A172 (cell line): Measurements from ENCODE around the gene HJURP. TPM values are rescaled to one million over a fixed set of nuclear protein-coding genes. Genes with fewer than 3 reads are reported as not detected.
"Not testable (repeated sequence)": the region's sequence is repeated elsewhere in the genome, so short reads cannot be mapped to it uniquely, and the experiment has no call there.

Experiments
- DNase-seq: peaks from one replicate; pipeline ENCODE4 v3.0.0-alpha.2; 2015; ENCODE audit warnings: low spot score
- total RNA-seq: library from RNA; depleted of rRNA; stranded (reverse); fragments of >200 nt; shearing (Covaris generic); gene quantifications from 2 replicates; pipeline ENCODE4 v1.2.3, GENCODE V29; 2014; rRNA removed

The HJURP gene, protein sequence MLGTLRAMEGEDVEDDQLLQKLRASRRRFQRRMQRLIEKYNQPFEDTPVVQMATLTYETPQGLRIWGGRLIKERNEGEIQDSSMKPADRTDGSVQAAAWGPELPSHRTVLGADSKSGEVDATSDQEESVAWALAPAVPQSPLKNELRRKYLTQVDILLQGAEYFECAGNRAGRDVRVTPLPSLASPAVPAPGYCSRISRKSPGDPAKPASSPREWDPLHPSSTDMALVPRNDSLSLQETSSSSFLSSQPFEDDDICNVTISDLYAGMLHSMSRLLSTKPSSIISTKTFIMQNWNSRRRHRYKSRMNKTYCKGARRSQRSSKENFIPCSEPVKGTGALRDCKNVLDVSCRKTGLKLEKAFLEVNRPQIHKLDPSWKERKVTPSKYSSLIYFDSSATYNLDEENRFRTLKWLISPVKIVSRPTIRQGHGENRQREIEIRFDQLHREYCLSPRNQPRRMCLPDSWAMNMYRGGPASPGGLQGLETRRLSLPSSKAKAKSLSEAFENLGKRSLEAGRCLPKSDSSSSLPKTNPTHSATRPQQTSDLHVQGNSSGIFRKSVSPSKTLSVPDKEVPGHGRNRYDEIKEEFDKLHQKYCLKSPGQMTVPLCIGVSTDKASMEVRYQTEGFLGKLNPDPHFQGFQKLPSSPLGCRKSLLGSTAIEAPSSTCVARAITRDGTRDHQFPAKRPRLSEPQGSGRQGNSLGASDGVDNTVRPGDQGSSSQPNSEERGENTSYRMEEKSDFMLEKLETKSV
- 78.3 and 83.2 TPM in 2 replicates for total RNA-seq

- DNase-seq: peak; percentile 96
These were observed at the start of gene HJURP for GRCh38 chr2:233854241-233854981. HJURP (minus strand) TSS chr2:233854535; CDS start chr2:233854500, 35 bp downstream.

GRCh38 chr2:233901884-233902283, 47.5 kb upstream of the HJURP start:
- DNase-seq: no peak

DNA sequence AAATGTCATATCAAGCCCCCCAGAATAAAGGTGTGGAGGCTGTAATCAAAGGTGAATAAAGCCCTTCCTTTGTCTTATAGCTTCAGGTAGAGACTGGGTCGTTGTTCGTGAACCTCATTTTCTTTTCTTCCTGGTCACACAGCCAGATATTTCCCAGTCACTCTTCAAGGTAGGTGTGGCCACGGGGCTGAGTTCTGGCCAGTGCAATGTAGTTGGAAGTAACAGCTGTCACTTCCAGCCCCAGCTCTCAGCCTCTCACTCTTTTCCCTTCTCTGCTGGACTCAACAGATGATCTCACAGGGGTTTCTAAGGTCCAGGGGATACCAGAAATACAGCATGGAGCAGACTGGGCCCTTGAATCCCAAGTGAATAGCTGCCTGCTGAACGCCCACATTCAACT, 47.0 kb upstream of the HJURP start:
- DNase-seq: no peak

DNA sequence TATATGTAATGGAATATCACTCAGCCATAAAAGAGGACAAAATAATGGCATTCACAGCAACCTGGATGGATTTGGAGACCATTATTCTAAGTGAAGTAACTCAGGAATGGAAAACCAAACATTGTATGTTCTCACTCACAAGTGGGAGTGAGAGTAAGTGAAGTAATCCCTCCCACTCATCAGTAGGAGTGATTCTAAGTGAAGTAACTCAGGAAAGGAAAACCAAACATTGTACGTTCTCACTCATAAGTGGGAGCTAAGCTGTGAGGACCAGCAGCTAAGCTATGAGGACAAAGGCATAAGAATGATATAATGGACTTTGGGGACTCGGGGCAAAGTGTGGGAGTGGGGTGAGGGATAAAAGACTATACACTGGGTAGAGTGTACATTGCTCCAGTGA, 41.9 kb upstream of the HJURP start:
- not testable (repeated sequence) for DNase-seq

- peak; percentile 5 for DNase-seq
These were observed 38.5 kb upstream of the HJURP start for GRCh38 chr2:233892793-233893192.

DNA sequence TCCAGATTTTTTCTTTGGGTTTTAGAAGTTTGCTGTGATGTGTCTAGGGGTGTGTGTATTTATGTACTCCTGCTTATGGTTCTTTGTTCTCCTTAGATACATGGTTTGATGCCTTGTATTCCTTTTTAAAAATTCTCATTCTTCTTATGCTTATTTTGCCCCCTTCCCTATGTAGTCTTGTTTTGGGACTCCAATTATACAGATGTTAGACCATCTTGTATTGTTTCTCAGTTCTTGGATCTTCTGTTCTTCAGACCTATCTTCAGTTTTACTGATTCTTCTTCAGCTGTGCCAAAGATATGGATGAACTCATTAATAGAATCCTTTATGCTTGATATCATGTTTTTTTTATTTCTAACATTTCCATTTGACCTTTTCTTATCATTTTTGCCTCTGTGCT, 28.0 kb upstream of the HJURP start:
- DNase-seq: no peak

DNA sequence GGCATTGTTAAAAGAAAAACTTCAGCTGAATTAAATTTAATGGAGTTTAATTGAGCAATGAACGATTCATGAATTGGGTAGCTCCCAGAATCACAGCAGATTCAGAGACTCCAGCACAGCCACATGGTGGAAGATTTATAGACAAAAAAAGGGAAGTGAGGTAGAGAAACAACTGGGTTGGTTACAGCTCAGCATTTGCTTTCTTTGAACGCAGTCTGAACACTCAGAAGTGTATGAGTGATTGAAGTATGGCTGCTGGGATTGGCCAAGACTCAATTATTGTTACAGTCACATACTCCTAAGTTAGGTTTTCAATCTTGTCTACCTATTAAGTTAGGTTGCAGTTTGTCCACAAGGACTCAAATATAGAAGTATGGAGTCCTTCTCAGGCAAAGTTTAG, 17.8 kb upstream of the HJURP start:
- DNase-seq: not testable (repeated sequence)

GRCh38 chr2:233871432-233871831, 17.1 kb upstream of the HJURP start:
- no peak for DNase-seq

GRCh38 chr2:233867993-233868532, 13.7 kb upstream of the HJURP start, which contains the start of gene MSL3B:
MSL3B (minus strand) TSS chr2:233868386.
- DNase-seq: no peak

DNA sequence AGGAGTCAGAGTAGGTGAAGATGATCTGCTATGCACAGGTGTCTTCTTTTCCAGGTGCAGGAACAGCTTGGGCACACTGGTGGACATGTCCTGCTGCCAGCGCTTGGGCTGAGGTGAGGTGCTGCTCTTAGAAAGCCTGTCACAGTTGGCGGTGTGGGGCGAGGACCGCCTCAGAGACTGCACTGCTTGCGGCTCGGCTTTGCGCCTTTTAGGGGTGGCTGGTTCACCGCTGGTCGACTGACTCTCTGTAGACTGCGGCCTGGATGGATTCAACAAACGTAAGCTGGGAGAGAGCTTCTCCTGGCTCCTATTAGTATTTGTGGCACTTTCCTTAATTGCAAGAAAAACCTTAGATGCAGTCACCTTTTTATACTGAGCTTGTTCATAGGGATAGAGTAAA, 12.1 kb upstream of the HJURP start:
- no peak for DNase-seq

DNA sequence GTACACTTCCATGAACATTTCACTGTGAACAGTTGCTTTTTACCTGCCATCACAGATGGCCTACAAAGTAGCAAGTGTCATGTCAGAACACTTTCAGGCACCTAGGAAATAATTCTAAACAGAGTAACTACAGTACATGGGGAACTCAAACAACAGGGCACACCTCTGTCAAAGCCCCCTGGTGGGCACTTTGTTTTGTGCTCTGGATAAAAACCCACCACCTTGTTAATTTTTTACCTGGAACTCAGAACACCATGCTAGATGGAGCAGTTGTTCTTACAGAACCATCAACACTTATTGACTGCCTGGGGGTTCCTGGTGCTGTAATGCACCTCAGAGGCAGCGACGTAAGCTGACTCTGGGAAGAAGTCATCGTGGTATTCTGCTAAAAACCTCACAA, 11.5 kb upstream of the HJURP start:
- no peak for DNase-seq

DNA sequence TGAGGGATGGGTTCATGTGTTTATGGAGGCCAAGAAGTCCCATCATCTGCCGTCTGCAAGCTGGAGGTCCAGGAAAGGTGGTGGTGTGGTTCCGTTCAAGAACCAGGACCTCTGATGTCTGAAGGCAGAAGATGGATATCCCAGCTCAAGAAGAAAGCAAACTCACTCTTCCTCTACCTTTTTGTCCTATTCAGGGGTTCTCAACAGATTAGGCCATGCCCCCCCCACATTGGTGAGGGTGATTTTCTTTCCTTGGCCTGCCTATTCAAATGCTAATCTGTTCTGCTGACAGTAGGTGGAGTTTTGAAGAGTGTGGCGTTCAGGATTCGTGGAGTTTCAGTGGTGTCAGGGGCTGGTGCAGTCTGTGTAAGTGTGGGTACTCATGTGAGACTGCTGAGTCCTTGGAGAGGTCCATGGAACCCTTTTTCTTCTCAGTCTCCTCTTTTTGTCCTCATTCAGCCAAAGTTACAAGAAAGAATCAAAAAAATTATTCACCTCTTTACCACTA, 8.0 kb upstream of the HJURP start:
- DNase-seq: no peak

GRCh38 chr2:233858331-233858730, 4.0 kb upstream of the HJURP start:
- no peak for DNase-seq

DNA sequence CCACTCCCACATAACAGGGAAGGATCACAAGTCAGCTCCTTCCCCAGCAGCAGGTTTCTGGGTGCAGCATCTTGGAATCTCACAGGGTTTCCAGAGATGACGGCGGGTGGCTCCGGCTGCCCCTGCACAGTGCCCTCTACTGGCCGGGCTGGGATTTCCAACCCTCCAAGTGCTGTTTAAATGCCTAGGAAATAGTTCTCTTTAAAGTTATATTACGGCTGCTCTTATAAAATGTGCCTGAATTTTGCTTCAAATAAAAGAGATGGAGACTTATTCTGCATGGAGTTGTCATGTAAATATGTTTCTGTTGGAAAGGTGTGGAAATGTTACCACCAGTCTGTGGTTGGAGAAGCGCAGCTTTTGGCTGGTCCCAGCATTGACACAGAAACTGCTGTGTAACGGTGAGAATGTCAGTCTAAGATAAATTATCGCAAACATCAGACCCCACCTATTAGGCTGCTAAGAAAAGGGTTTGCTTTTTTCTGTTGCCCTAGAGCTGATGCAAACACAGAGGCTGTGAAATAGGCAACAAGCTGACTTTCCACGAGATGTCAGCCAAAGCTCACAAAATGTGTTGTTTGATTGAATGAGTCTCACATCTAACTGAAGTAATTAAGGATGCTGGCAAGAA, 3.3 kb upstream of the HJURP start:
- peak; percentile 42 for DNase-seq

DNA sequence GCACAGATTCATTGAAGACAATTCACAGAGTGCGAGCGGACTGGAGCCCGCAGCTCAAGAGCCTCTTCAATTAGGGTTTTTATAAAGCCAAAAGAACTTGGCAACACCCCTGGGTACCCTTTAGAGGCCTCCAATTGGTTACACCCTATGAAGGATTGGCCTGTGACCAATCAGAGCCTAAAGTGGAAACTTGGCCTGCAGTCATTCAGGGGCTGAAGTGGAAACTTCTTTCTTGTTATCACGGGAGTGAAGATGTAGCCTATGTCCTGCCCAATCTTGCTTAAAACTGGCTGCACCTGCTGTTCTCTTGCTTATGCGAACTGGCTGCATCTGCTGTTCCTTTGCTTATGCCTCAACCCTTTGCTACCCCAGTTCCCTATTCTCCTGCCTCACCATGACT, 1.8 kb upstream of the HJURP start:
- DNase-seq: no peak

- DNase-seq: no peak
These were observed 1.0 kb upstream of the HJURP start for GRCh38 chr2:233855345-233855744.

- DNase-seq: no peak
These were observed 473 bp downstream of the HJURP start for GRCh38 chr2:233853883-233854240.

- DNase-seq: no peak
These were observed 982 bp downstream of the HJURP start for GRCh38 chr2:233853353-233853752.

DNA sequence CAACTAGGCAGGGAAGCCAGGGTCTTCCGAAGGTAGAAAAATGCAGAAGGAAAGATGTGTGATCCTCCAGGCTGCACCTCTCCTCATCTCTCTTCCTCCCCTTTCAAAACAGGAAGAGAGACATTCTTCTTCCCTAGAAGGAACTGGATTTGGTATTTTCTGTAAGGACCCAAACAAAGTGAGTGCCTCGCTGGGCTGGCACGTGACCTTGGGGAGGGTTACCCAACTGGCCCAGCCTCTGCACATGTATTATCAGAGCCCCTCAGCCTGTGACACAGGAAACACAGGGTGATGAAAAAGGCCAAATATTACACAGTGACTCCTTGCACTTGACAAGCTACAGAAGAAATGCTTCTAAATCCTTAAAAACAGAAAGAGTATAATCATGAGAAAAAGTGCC, 2.3 kb downstream of the HJURP start:
- DNase-seq: no peak

DNA sequence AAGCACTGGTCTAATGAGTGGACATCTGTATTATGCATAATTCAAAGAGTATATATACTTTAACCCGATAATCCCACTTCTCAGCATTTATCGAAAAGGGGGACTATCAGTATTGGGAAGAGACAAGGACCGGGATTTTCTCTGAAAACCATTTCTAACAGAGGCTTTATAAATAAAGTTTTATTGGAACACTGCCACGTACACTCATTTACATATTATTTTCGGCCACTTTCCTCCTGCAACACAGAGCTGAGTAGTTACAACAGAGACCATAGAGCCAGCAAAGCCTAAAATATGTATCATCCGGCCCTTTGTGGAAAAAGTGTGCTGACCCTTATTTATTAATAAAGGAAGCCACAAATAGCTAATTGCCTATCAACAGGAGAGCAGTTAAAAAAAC, 3.2 kb downstream of the HJURP start:
- DNase-seq: no peak

DNA sequence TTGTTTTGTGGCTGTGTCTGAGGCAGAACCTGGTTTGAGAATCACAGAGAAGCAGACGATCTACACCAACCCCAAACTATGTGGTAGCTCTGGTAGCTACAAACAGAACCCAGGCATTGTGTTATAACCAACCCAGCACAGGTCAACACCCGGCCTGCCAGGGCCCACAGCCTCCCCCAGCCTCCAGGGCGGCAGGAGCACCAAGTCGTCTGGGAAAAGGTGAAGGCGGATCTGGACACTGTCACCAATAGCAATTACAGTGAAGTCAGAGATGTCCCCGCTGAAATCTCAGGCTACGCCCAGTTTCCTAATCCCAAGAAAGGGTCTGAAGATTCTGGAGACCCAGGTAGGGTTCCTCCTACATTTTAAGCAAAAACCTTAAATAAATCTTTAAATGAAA, 3.6 kb downstream of the HJURP start:
- no peak for DNase-seq
